Rectal smooth muscle tissue (tissue), 1 donor: Measurements from ENCODE around the gene KCNK3.

Experiments
- H3K27ac ChIP-seq: one replicate; pipeline ENCODE4 v1.7.0; 2013; ENCODE audit warnings: low read depth, low read length, inconsistent platforms
- H3K27me3 ChIP-seq: one replicate; pipeline ENCODE4 v1.7.0; 2013; ENCODE audit warnings: low read length; ENCODE audit not compliant: control insufficient read depth, insufficient read depth
- H3K36me3 ChIP-seq: one replicate; pipeline ENCODE4 v1.7.0; 2013; ENCODE audit warnings: low read length; ENCODE audit not compliant: control insufficient read depth, insufficient read depth
- H3K4me1 ChIP-seq: one replicate; pipeline ENCODE4 v1.7.0; 2013; ENCODE audit warnings: low read length; ENCODE audit not compliant: control insufficient read depth, insufficient read depth
- H3K4me3 ChIP-seq: one replicate; pipeline ENCODE4 v1.7.0; 2013; ENCODE audit warnings: low read length
- H3K9ac ChIP-seq: one replicate; pipeline ENCODE4 v1.7.0; 2013; ENCODE audit warnings: low read length

KCNK3 gene

GRCh38 chr2:26731714-26732113 lies 39.2 kb downstream of the KCNK3 start:
- H3K27me3 ChIP-seq = no peaks in the 10 kb centered on the region
- H3K4me1 ChIP-seq = no peaks in the 10 kb centered on the region
- no peak overlapping the region for H3K27ac ChIP-seq
- H3K4me3 ChIP-seq = no peak overlapping the region
- no peak overlapping the region for H3K9ac ChIP-seq
- H3K36me3 ChIP-seq = no peaks in the 10 kb centered on the region

GRCh38 chr2:26732446-26732845 lies 39.9 kb downstream of the KCNK3 start:
- Histone ChIP-seq H3K27ac (no peak overlapping the region), H3K4me3 (no peak overlapping the region), H3K9ac (no peak overlapping the region), H3K36me3 (no peaks in the 10 kb centered on the region), H3K27me3 (no peaks in the 10 kb centered on the region), H3K4me1 (no peaks in the 10 kb centered on the region)

- Histone ChIP-seq H3K36me3 (no peaks in the 10 kb centered on the region), H3K27ac (no peak overlapping the region), H3K4me1 (no peaks in the 10 kb centered on the region), H3K4me3 (no peak overlapping the region), H3K27me3 (no peaks in the 10 kb centered on the region), H3K9ac (no peak overlapping the region)
These were observed 40.9 kb downstream of the KCNK3 start for GRCh38 chr2:26733413-26733812.

- Histone ChIP-seq H3K9ac (no peak overlapping the region), H3K4me1 (no peaks in the 10 kb centered on the region), H3K27ac (no peak overlapping the region), H3K27me3 (no peaks in the 10 kb centered on the region), H3K36me3 (no peaks in the 10 kb centered on the region), H3K4me3 (no peak overlapping the region)
These were observed 42.6 kb downstream of the KCNK3 start for GRCh38 chr2:26735097-26735496.

GRCh38 chr2:26735883-26736588 lies 43.5 kb downstream of the KCNK3 start:
- H3K27ac ChIP-seq = no peak overlapping the region
- H3K4me3 ChIP-seq = no peak overlapping the region
- H3K27me3 ChIP-seq = no peaks in the 10 kb centered on the region
- no peaks in the 10 kb centered on the region for H3K4me1 ChIP-seq
- no peaks in the 10 kb centered on the region for H3K36me3 ChIP-seq
- no peak overlapping the region for H3K9ac ChIP-seq

GRCh38 chr2:26737221-26737620 lies 44.7 kb downstream of the KCNK3 start:
- H3K27me3 ChIP-seq = no peaks in the 10 kb centered on the region
- H3K27ac ChIP-seq = no peak overlapping the region
- H3K9ac ChIP-seq = no peak overlapping the region
- H3K4me3 ChIP-seq = no peak overlapping the region
- H3K36me3 ChIP-seq = no peaks in the 10 kb centered on the region
- no peaks in the 10 kb centered on the region for H3K4me1 ChIP-seq

- Histone ChIP-seq H3K36me3 (no peaks in the 10 kb centered on the region), H3K4me3 (no peak overlapping the region), H3K4me1 (no peaks in the 10 kb centered on the region), H3K9ac (no peak overlapping the region), H3K27ac (no peak overlapping the region), H3K27me3 (no peaks in the 10 kb centered on the region)
These were observed 46.0 kb downstream of the KCNK3 start for GRCh38 chr2:26738481-26738880.

GRCh38 chr2:26739514-26739913 lies 47.0 kb downstream of the KCNK3 start:
- no peak overlapping the region for H3K4me3 ChIP-seq
- no peaks in the 10 kb centered on the region for H3K27me3 ChIP-seq
- no peaks in the 10 kb centered on the region for H3K36me3 ChIP-seq
- no peak overlapping the region for H3K9ac ChIP-seq
- no peak overlapping the region for H3K27ac ChIP-seq
- no peaks in the 10 kb centered on the region for H3K4me1 ChIP-seq

- Histone ChIP-seq H3K9ac (no peak overlapping the region), H3K4me1 (no peaks in the 10 kb centered on the region)
These were observed 47.8 kb downstream of the KCNK3 start for GRCh38 chr2:26740346-26740745.

GRCh38 chr2:26740890-26741302 lies 48.4 kb downstream of the KCNK3 start:
- no peak overlapping the region for H3K4me3 ChIP-seq
- H3K27me3 ChIP-seq = no peaks in the 10 kb centered on the region
- no peaks in the 10 kb centered on the region for H3K4me1 ChIP-seq
- no peak overlapping the region for H3K9ac ChIP-seq
- H3K27ac ChIP-seq = no peak overlapping the region
- H3K36me3 ChIP-seq = no peaks in the 10 kb centered on the region

More at GRCh38 chr2:26740346-26740745, 47.8 kb downstream of the KCNK3 start:
- H3K27me3 ChIP-seq = no peaks in the 10 kb centered on the region
- H3K36me3 ChIP-seq = no peaks in the 10 kb centered on the region
- H3K27ac ChIP-seq = no peak overlapping the region
- no peak overlapping the region for H3K4me3 ChIP-seq

GRCh38 chr2:26742048-26742770 lies 49.7 kb downstream of the KCNK3 start:
- Histone ChIP-seq H3K36me3 (no peaks in the 10 kb centered on the region), H3K27me3 (no peaks in the 10 kb centered on the region), H3K4me1 (no peaks in the 10 kb centered on the region), H3K27ac (no peak overlapping the region), H3K4me3 (no peak overlapping the region), H3K9ac (no peak overlapping the region)

- no peak overlapping the region for H3K27ac ChIP-seq
- H3K9ac ChIP-seq = no peak overlapping the region
- H3K36me3 ChIP-seq = no peaks in the 10 kb centered on the region
- no peaks in the 10 kb centered on the region for H3K4me1 ChIP-seq
- no peaks in the 10 kb centered on the region for H3K27me3 ChIP-seq
- no peak overlapping the region for H3K4me3 ChIP-seq
These were observed 51.3 kb downstream of the KCNK3 start for GRCh38 chr2:26743852-26744251.

GRCh38 chr2:26744953-26745352 lies 52.4 kb downstream of the KCNK3 start:
- H3K4me3 ChIP-seq = no peak overlapping the region
- H3K27ac ChIP-seq = no peak overlapping the region
- no peak overlapping the region for H3K9ac ChIP-seq
- no peaks in the 10 kb centered on the region for H3K4me1 ChIP-seq
- H3K36me3 ChIP-seq = no peaks in the 10 kb centered on the region
- H3K27me3 ChIP-seq = no peaks in the 10 kb centered on the region
